ENCODE measurements around the gene CERS4.

GRCh38 chr19:8244442-8244841 lies 35.3 kb downstream of the CERS4 start:
- TF ChIP-seq POLR2AphosphoS5 (IDR thresholded peaks at IDR 0.05; ENCODE audit: low read depth, low read length) (no peak), POLR2A (IDR thresholded peaks at IDR 0.05; ENCODE audit: low read depth, low read length) (no peak), TAF1 (IDR thresholded peaks at IDR 0.05; ENCODE audit: low read depth, low read length) (no peak), PAX5 (IDR thresholded peaks at IDR 0.05; ENCODE audit: insufficient read depth, low read length, severe bottlenecking) (no peak)
